Endothelial cell of umbilical vein (primary cell): ENCODE data around the gene SLC5A10. TPM values are rescaled to one million over a fixed set of nuclear protein-coding genes. Genes with fewer than 3 reads are reported as not detected.

Source experiments
- BruUV-seq: library from RNA; stranded (reverse); fragments of 400-500 nt; replicated peaks from 2 replicates; lab custom pipeline; 2021; lab: Mats Ljungman, UMichigan
- CTCF ChIA-PET: fragments of 300-600, 350-600 bp; sonication (Branson Sonifier 250); formaldehyde crosslinking; loops from one replicate; lab custom pipeline; 2021; ENCODE audit warnings: antibody characterized with exemption, inconsistent platforms; lab: Charles Lee
- POLR2A ChIA-PET: fragments of 300-600, 350-600 bp; sonication (Branson Sonifier 250); formaldehyde crosslinking; loops from one replicate; lab custom pipeline; 2021; ENCODE audit warnings: antibody characterized with exemption, inconsistent platforms; lab: Charles Lee
- DNase-seq: peaks from one replicate; pipeline ENCODE4 v3.0.0-alpha.2; 2011; ENCODE audit warnings: low read depth, low spot score
- FAIRE-seq: peaks from 2 replicates; lab custom pipeline; 2011; peaks lifted over from hg19 to GRCh38; lab: Jason Lieb, UNC
- H2AFZ ChIP-seq: 2 replicates; pipeline ENCODE4 v1.6.0; 2012; ENCODE audit warnings: low read depth, low read length, control low read depth, inconsistent platforms
- H3K27ac ChIP-seq: 2 replicates; pipeline ENCODE4 v1.5.1; 2011; ENCODE audit warnings: low read depth, mild to moderate bottlenecking, control low read depth, low read length, moderate library complexity; ENCODE audit not compliant: insufficient read depth
- H3K27me3 ChIP-seq, 2 experiments: 2 replicates each; pipeline versions ENCODE4 v1.6.0 to v1.6.1; 2011; ENCODE audit warnings: low read length in 2 of 2, mixed read lengths in 1 of 2; ENCODE audit not compliant: control insufficient read depth in 2 of 2, insufficient read depth in 2 of 2
- H3K36me3 ChIP-seq, 2 experiments: 2 replicates in 1 of 2; 3 replicates in 1 of 2; pipeline ENCODE4 v1.5.1; 2011; ENCODE audit warnings: low read length in 2 of 2, mild to moderate bottlenecking in 1 of 2, moderate library complexity in 1 of 2; ENCODE audit not compliant: control insufficient read depth in 2 of 2, insufficient read depth in 2 of 2; ENCODE audit errors: extremely low read depth in 1 of 2
- H3K4me1 ChIP-seq: 3 replicates; pipeline ENCODE4 v1.5.1; 2011; ENCODE audit warnings: mild to moderate bottlenecking, low read length; ENCODE audit not compliant: control insufficient read depth, insufficient read depth; ENCODE audit errors: extremely low read depth
- H3K4me2 ChIP-seq: 2 replicates; pipeline ENCODE4 v1.6.1; 2011; ENCODE audit warnings: low read length, control low read depth, mixed read lengths; ENCODE audit not compliant: insufficient read depth
- H3K4me3 ChIP-seq, 3 experiments: fragments of 200-600 bp in 1 of 3; sonication (generic), shearing (Covaris generic) in 1 of 3; replicated peaks in 1 of 3; 2 replicates each; pipeline ENCODE4 v1.5.1; 2011 to 2016; ENCODE audit warnings: control low read depth in 3 of 3, low read length in 3 of 3, mild to moderate bottlenecking in 2 of 3, inconsistent platforms in 1 of 3, low read depth in 1 of 3, moderate library complexity in 1 of 3; ENCODE audit not compliant: insufficient read depth in 1 of 3
- H3K79me2 ChIP-seq: 2 replicates; pipeline ENCODE4 v1.6.0; 2012; ENCODE audit warnings: low read length, inconsistent platforms; ENCODE audit not compliant: control insufficient read depth, insufficient read depth
- H3K9ac ChIP-seq: replicated peaks from 2 replicates; pipeline ENCODE3; 2011; ENCODE audit warnings: low read length, control low read depth; ENCODE audit not compliant: insufficient read depth; ENCODE audit errors: extremely low read depth
- H3K9me1 ChIP-seq: replicated peaks from 3 replicates; pipeline ENCODE4 v1.6.0; 2011; ENCODE audit warnings: mild to moderate bottlenecking, low read length; ENCODE audit not compliant: control insufficient read depth, insufficient read depth; ENCODE audit errors: extremely low read depth
- H3K9me3 ChIP-seq: replicated peaks from 2 replicates; pipeline ENCODE4 v1.5.1; 2012; ENCODE audit warnings: low read length, inconsistent platforms; ENCODE audit not compliant: control insufficient read depth, insufficient read depth
- H4K20me1 ChIP-seq: replicated peaks from 2 replicates; pipeline ENCODE3; 2011; ENCODE audit warnings: mild to moderate bottlenecking, low read length; ENCODE audit not compliant: control insufficient read depth, insufficient read depth; ENCODE audit errors: extremely low read depth
- CTCF ChIP-seq, 2 donors: IDR thresholded peaks; 1 replicate in 1 of 2; 2 replicates in 1 of 2; pipeline ENCODE4 v1.5.1; 2011; ENCODE audit warnings: low read length in 2 of 2, mild to moderate bottlenecking in 2 of 2, moderate library complexity in 2 of 2, control low read depth in 1 of 2, inconsistent platforms in 1 of 2, low read depth in 1 of 2; ENCODE audit not compliant: insufficient read depth in 1 of 2; ENCODE audit errors: extremely low read depth in 1 of 2
- EZH2 ChIP-seq: IDR thresholded peaks from 2 replicates; pipeline ENCODE4 v1.6.1; 2012; ENCODE audit warnings: borderline replicate concordance, low read depth, mild to moderate bottlenecking, moderate library complexity, low read length, inconsistent platforms; ENCODE audit not compliant: severe bottlenecking
- FOS ChIP-seq: IDR thresholded peaks from 2 replicates; pipeline ENCODE4 v1.6.1; 2011; ENCODE audit warnings: mild to moderate bottlenecking, low read length, moderate library complexity, borderline replicate concordance; ENCODE audit not compliant: insufficient read depth
- GATA2 ChIP-seq: IDR thresholded peaks from 2 replicates; pipeline ENCODE4 v1.7.0; 2011; ENCODE audit warnings: low read depth, mild to moderate bottlenecking, moderate library complexity, mixed read lengths, low read length; ENCODE audit not compliant: insufficient read length, insufficient read depth
- JUN ChIP-seq: IDR thresholded peaks from 2 replicates; pipeline ENCODE4 v1.6.1; 2011; ENCODE audit warnings: borderline replicate concordance, low read depth; ENCODE audit not compliant: insufficient read length, insufficient read depth
- MAX ChIP-seq: IDR thresholded peaks from 2 replicates; pipeline ENCODE4 v1.6.1; 2011; ENCODE audit not compliant: insufficient read depth, insufficient read length
- MYC ChIP-seq: IDR thresholded peaks from one replicate; pipeline ENCODE4 v1.6.1; 2011; ENCODE audit warnings: mild to moderate bottlenecking, low read depth, low read length
- POLR2A ChIP-seq: IDR thresholded peaks from 2 replicates; pipeline ENCODE4 v1.6.1; 2012; ENCODE audit warnings: low read depth, mild to moderate bottlenecking, control low read depth, low read length
- POLR2AphosphoS5 ChIP-seq: IDR thresholded peaks from 2 replicates; pipeline ENCODE4 v1.6.1; 2012; ENCODE audit warnings: low read depth, mild to moderate bottlenecking, control low read depth, low read length, moderate library complexity; ENCODE audit not compliant: insufficient read depth
- dilution Hi-C: fragments of 300-500 bp; cut with MboI; formaldehyde crosslinking; loops from one replicate; pipeline ENCODE4 v1.15.0; 2019; ENCODE audit warnings: low sequenced_read_pairs; ENCODE audit not compliant: extremely low pct_ligation_motif_present
- intact Hi-C: fragments of 100-400 bp; cut with micrococcal nuclease; formaldehyde crosslinking; loops from one replicate; pipeline ENCODE4 v1.10.0; 2022
- polyA plus RNA-seq, 4 experiments: library from polyadenylated mRNA; depleted of rRNA in 3 of 4; stranded (reverse) in 3 of 4; unstranded in 1 of 4; fragments of >200 nt; gene quantifications; 2 replicates each; pipeline versions ENCODE4 v1.2.1 to v1.2.3, GENCODE V29; 2011 to 2012; ENCODE audit warnings: missing spikeins in 1 of 4
- total RNA-seq: library from RNA; stranded (reverse); gene quantifications from 2 replicates; pipeline ENCODE4 v1.2.3, GENCODE V29; 2021

Gene SLC5A10
- total and polyA plus RNA-seq, 2 donors (not counting 3 experiments of a cell fraction or from before 2014, with no cell fraction given): not detected

GRCh38 chr17:18999394-18999793 lies 47.4 kb downstream of the SLC5A10 start:
- BruUV-seq: no TSS peak
- H3K9me1 ChIP-seq: no peaks in the 10 kb centered on the region
- no peak overlapping the region for H2AFZ ChIP-seq
- dilution Hi-C loops: no loop called here
- H3K27me3 ChIP-seq: no peaks in the 10 kb centered on the region
- peaks cover 54% of the 10 kb centered on the region for H3K79me2 ChIP-seq
- no peak overlapping the region for H3K4me3 ChIP-seq
- CTCF ChIA-PET: interaction anchor here (1.5 to 1.6 kb wide), 2 partner anchors 13 to 45 kb away, joined by 4 read pairs; no protein-coding TSS in a partner anchor
- POLR2A ChIA-PET: no interaction called here
- DNase-seq: no peak
- TF ChIP-seq FOS (no peak), POLR2AphosphoS5 (no peak), POLR2A (no peak), JUN (no peak), GATA2 (no peak), MYC (no peak), MAX (no peak), EZH2 (no peak), CTCF (IDR thresholded peaks at IDR 0.05; ENCODE audit: extremely low read depth in 1 of 2, insufficient read depth in 1 of 2, low read depth in 1 of 2, low read length in 2 of 2) (no peak)
- H3K9me3 ChIP-seq: no peaks in the 10 kb centered on the region
- no peak for FAIRE-seq
- intact Hi-C loops: no loop called here
- H3K36me3 ChIP-seq: peaks cover 0 to 2% of the 10 kb centered on the region in 2 experiments
- H3K27ac ChIP-seq: no peak overlapping the region
- peaks cover 20% of the 10 kb centered on the region for H3K4me1 ChIP-seq
- no peaks in the 10 kb centered on the region for H4K20me1 ChIP-seq
- H3K9ac ChIP-seq: no peak overlapping the region
- no peak overlapping the region for H3K4me2 ChIP-seq
